Body of pancreas (tissue), 4 donors: ENCODE results near the gene RACK1. TPM values are rescaled to one million over a fixed set of nuclear protein-coding genes. Genes with fewer than 3 reads are reported as not detected.

ENCODE experiments used
- ATAC-seq: fragments of 150-250 bp; one replicate; pipeline ENCODE4 v1.9.1; 2016
- DNase-seq, 4 donors: peaks; one replicate each; pipeline ENCODE4 v3.0.0-alpha.2; 2019
- H3K27ac ChIP-seq, 4 donors: fragments of 200-600 bp; sonication (generic); 1 replicate in 3 of 4; 2 replicates in 1 of 4; pipeline versions ENCODE4 v1.5.1 to v1.6.1; 2016 to 2019; ENCODE audit warnings: mild to moderate bottlenecking in 1 of 4, mixed read lengths in 1 of 4, moderate library complexity in 1 of 4
- H3K27me3 ChIP-seq, 2 donors: fragments of 200-600 bp; sonication (generic); one replicate each; pipeline ENCODE4 v1.6.0; 2016; ENCODE audit warnings: mild to moderate bottlenecking in 1 of 2
- H3K36me3 ChIP-seq, 2 donors: fragments of 200-600 bp; sonication (generic); replicated peaks in 1 of 2; 2 replicates each; pipeline ENCODE4 v1.5.1; 2016; ENCODE audit warnings: low read depth in 2 of 2; ENCODE audit not compliant: insufficient read depth in 1 of 2
- H3K4me1 ChIP-seq: fragments of 200-600 bp; sonication (generic); one replicate; pipeline ENCODE4 v1.6.0; 2016
- H3K4me3 ChIP-seq, 2 donors: fragments of 200-600 bp; sonication (generic); 1 replicate in 1 of 2; 2 replicates in 1 of 2; pipeline ENCODE4 v1.5.1; 2016 to 2019
- H3K9me3 ChIP-seq, 3 donors: fragments of 200-600 bp; sonication (generic); 1 replicate in 2 of 3; 2 replicates in 1 of 3; pipeline ENCODE4 v1.5.1; 2016
- POLR2A ChIP-seq, 3 donors: fragments of 450-650 bp; IDR thresholded peaks; one replicate each; pipeline ENCODE4 v1.6.1; 2016; ENCODE audit warnings: antibody characterized with exemption in 3 of 3, mild to moderate bottlenecking in 2 of 3
- WGBS, 2 donors: methylation state at CpG; one replicate each; pipeline ENCODE4 v1.1.5; 2017; 5-methylcytosine and 5-hydroxymethylcytosine counted together
- intact Hi-C: fragments of 100-400 bp; cut with DNase I; formaldehyde crosslinking; loops from one replicate; pipeline ENCODE4 v1.15.1; 2023
- total RNA-seq, 2 donors: library from RNA; depleted of rRNA; stranded (reverse); fragments of >200 nt; gene quantifications; one replicate each; pipeline ENCODE4 v1.1.0, GENCODE V29; 2016
- TF ChIP-seq, protein P1 (sequence below), 7 experiments: fragments of 450-650 bp in 4 of 7; fragments of 200-600 bp in 3 of 7; sonication (generic) in 3 of 7; IDR thresholded peaks; one replicate each; pipeline ENCODE4 v1.5.1; 2016 to 2019; ENCODE audit warnings: antibody characterized with exemption in 7 of 7

Gene RACK1
- total RNA-seq, 2 donors from 2014 or later = 1,136 to 1,977 TPM

DNA sequence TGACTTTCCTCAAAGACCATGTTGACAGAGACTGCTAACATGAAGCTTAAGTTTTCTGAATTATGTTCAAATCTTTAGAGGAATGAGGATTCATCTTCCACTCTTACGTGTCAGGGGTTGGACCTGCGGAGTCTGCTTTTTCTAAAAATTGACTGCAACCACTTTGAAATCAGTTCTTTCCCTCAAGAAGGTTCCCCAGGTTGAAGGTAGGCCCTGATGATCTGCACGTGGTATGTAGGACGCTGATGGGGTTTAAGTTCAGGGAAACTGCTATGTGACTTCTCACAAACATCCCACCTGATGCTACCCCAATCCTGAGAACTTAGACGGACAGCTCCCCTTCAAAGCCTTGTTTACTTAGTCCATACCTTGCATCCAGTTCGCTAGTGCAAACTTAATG is 7.2 kb downstream of the RACK1 start:
- peaks cover 20 to 50% of the 10 kb centered on the region in 2 donors for H3K36me3 ChIP-seq
- no peaks in the 10 kb centered on the region for H3K27me3 ChIP-seq
- DNase-seq = no peak
- no peak overlapping the region for H3K4me3 ChIP-seq
- no peaks in the 10 kb centered on the region for H3K9me3 ChIP-seq
- no peak for TF ChIP-seq POLR2A (IDR thresholded peaks at IDR 0.05)
- TF ChIP-seq, protein P1, sequence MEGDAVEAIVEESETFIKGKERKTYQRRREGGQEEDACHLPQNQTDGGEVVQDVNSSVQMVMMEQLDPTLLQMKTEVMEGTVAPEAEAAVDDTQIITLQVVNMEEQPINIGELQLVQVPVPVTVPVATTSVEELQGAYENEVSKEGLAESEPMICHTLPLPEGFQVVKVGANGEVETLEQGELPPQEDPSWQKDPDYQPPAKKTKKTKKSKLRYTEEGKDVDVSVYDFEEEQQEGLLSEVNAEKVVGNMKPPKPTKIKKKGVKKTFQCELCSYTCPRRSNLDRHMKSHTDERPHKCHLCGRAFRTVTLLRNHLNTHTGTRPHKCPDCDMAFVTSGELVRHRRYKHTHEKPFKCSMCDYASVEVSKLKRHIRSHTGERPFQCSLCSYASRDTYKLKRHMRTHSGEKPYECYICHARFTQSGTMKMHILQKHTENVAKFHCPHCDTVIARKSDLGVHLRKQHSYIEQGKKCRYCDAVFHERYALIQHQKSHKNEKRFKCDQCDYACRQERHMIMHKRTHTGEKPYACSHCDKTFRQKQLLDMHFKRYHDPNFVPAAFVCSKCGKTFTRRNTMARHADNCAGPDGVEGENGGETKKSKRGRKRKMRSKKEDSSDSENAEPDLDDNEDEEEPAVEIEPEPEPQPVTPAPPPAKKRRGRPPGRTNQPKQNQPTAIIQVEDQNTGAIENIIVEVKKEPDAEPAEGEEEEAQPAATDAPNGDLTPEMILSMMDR (IDR thresholded peaks at IDR 0.05) = no peak
- H3K4me1 ChIP-seq = peaks cover 24% of the 10 kb centered on the region
- no peak for ATAC-seq
- 76 to 81% methylated on average over 6 of the region's 6 CpGs for WGBS, 2 donors
- H3K27ac ChIP-seq = no peak overlapping the region
- intact Hi-C loops = no loop called here

DNA sequence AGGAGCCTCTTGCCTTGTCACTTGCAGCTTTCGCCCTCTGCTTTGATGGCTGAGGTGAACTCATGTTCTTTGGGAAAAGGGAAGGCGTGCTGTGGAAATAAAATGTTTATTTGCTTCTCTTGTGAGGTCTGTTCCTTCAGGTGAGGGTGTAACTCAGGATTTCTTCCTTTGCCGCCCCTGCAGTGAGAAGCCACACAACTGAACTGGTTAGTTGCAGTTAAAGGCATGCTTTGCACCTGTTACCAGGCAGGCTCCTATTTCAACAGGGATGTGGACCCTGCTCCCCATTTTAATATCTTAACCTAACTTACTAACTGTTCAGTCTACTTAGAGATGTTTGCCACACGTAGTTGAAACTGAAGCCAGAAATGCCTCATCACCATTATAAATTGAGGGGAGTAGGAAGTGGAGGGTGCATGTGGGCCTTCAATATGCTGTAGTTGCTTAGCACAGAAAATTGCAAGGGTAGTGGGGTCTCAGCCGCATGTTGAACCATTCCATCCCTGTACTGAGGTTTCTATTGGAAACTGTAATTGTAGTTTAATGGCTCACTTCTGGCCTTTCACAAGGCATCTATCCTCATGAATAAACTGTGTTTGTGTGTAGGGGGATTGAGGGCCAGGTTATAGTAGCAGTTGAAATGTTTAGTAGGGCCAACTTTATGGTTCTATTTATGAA is 7.9 kb downstream of the RACK1 start:
- no peak for DNase-seq
- intact Hi-C loops = no loop called here
- 78 to 87% methylated on average over 5 of the region's 5 CpGs for WGBS, 2 donors
- Histone ChIP-seq H3K27ac (no peak overlapping the region), H3K9me3 (no peaks in the 10 kb centered on the region), H3K4me1 (peaks cover 18% of the 10 kb centered on the region), H3K27me3 (no peaks in the 10 kb centered on the region), H3K36me3 (peaks cover 15 to 45% of the 10 kb centered on the region in 2 donors), H3K4me3 (no peak overlapping the region)
- ATAC-seq = no peak
- TF ChIP-seq, protein P1 (IDR thresholded peaks at IDR 0.05) = no peak
- no peak for TF ChIP-seq POLR2A (IDR thresholded peaks at IDR 0.05)

DNA sequence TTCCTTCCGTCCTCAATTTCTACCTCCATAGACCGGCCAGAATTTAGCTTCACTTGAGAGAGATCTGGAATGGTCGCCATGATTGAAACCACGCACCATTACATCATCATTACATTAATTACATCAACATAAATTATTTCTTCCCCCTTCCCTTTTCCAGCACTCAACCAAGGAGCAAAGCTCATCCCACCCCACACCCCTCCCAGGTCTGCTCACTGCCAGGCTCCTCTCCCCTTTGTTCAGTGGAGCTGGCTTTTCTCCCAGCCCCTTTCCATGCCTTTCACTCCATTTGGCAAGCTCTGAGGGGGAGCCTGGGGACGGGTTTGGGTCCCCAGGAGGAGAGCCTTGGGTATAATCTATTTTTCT is 8.4 kb downstream of the RACK1 start:
- TF ChIP-seq, protein P1 (IDR thresholded peaks at IDR 0.05) = no peak
- no peak for TF ChIP-seq POLR2A (IDR thresholded peaks at IDR 0.05)
- H3K27me3 ChIP-seq = no peaks in the 10 kb centered on the region
- peaks cover 13% of the 10 kb centered on the region for H3K4me1 ChIP-seq
- no peaks in the 10 kb centered on the region for H3K9me3 ChIP-seq
- ATAC-seq (no peak), DNase-seq (no peak)
- H3K36me3 ChIP-seq = peaks cover 15 to 44% of the 10 kb centered on the region in 2 donors
- no peak overlapping the region for H3K27ac ChIP-seq
- no peak overlapping the region for H3K4me3 ChIP-seq
- intact Hi-C loops = no loop called here
- 84 to 91% methylated on average over 5 of the region's 5 CpGs for WGBS, 2 donors

DNA sequence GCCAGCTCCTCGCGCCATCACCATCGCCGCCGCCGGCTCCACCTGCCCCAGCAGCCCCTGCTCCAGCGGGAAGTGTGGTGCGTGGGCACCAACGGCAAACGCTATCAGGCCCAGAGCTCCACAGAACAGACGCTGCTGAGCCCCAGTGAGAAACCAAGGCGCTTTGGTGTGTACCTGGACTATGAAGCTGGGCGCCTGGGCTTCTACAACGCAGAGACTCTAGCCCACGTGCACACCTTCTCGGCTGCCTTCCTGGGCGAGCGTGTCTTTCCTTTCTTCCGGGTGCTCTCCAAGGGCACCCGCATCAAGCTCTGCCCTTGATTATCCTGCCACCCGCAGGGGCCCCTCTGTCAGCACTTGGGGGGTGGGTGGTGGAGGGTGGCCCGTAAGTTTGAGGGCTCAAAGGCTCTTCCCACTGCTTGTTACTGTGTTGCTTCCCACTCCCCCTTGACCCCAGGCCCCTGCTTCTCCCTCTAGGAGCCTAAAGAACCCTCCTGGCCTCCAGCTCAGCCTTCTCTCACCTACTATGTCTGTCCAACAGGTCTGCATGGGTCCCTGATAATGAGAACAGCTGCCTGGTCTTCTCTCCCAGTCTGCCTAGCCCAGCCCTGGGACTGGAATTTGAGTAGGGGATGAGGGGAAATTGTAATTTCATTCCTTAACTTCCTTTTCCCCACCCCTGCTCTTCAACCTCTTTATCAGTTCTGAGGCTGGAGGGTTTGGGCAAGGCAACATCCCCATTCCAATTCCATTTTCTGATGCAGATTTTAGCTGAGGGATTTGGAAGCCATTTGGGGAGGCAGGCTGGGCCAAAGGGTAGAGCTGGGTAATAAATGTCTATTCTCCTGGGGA is 9.0 kb downstream of the RACK1 start:
- no peak overlapping the region for H3K4me3 ChIP-seq
- peak in 1 of 3 donors; percentile 9 for TF ChIP-seq POLR2A (IDR thresholded peaks at IDR 0.05)
- TF ChIP-seq, protein P1 (IDR thresholded peaks at IDR 0.05) = no peak
- DNase-seq = no peak
- no peak overlapping the region for H3K27ac ChIP-seq
- 86 to 93% methylated on average over 3 to 22 of the region's 22 CpGs for WGBS, 2 donors
- no peaks in the 10 kb centered on the region for H3K9me3 ChIP-seq
- H3K27me3 ChIP-seq = no peaks in the 10 kb centered on the region
- intact Hi-C loops = no loop called here
- no peak for ATAC-seq
- H3K4me1 ChIP-seq = peaks cover 10% of the 10 kb centered on the region
- peaks cover 15 to 44% of the 10 kb centered on the region in 2 donors for H3K36me3 ChIP-seq
